DOHH2 (cell line): ENCODE measurements around the gene FAM181A.

ENCODE experiments used
- EZH2phosphoT487 ChIP-seq: fragments of 200-600 bp; sonication (generic); IDR thresholded peaks from 2 replicates; pipeline ENCODE4 v1.6.1; 2017; ENCODE audit warnings: borderline replicate concordance, mild to moderate bottlenecking, antibody characterized with exemption, low read length, moderate library complexity, mixed read lengths
- TF ChIP-seq, protein P1 (sequence below): fragments of 200-600 bp; sonication (generic); IDR thresholded peaks from one replicate; pipeline ENCODE4 v1.5.1; 2014; ENCODE audit warnings: antibody characterized with exemption, mild to moderate bottlenecking, low read depth, low read length; ENCODE audit not compliant: poor library complexity, severe bottlenecking

DNA sequence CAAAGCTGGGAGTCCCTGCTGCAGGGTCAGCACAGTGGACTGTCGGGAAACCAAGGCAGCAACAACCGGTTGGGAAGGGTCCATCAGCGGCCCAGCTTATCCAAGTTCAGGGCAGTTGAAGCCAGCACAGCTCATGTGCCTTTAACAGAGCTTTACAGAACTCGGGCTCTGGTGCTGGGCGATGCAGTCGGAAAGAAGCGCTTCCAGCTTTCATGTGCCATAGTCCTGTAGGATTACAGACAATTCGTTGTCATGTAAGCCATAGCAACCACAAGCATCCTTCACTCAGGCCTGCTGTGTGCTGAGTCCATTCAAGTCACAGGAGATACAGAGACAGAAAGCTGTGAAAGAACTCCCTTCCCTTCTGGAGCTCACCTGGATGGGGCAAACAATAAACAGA is 3.5 kb upstream of the FAM181A start:
- TF ChIP-seq, protein P1, sequence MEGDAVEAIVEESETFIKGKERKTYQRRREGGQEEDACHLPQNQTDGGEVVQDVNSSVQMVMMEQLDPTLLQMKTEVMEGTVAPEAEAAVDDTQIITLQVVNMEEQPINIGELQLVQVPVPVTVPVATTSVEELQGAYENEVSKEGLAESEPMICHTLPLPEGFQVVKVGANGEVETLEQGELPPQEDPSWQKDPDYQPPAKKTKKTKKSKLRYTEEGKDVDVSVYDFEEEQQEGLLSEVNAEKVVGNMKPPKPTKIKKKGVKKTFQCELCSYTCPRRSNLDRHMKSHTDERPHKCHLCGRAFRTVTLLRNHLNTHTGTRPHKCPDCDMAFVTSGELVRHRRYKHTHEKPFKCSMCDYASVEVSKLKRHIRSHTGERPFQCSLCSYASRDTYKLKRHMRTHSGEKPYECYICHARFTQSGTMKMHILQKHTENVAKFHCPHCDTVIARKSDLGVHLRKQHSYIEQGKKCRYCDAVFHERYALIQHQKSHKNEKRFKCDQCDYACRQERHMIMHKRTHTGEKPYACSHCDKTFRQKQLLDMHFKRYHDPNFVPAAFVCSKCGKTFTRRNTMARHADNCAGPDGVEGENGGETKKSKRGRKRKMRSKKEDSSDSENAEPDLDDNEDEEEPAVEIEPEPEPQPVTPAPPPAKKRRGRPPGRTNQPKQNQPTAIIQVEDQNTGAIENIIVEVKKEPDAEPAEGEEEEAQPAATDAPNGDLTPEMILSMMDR, result no peak
- no peak for TF ChIP-seq EZH2phosphoT487
